Testis (tissue), 3 donors: ENCODE results near the gene TRPV5. TPM values are rescaled to one million over a fixed set of nuclear protein-coding genes. Genes with fewer than 3 reads are reported as not detected.

ENCODE experiments used
- DNase-seq: peaks from one replicate; pipeline ENCODE4 v3.0.0-alpha.2; 2019
- H3K27ac ChIP-seq, 2 donors: fragments of 200-600 bp; sonication (generic); one replicate each; pipeline ENCODE4 v1.5.1; 2019
- H3K27me3 ChIP-seq: fragments of 200-600 bp; sonication (generic); one replicate; pipeline ENCODE4 v1.5.1; 2019
- H3K36me3 ChIP-seq: fragments of 200-600 bp; sonication (generic); one replicate; pipeline ENCODE4 v1.5.1; 2017; ENCODE audit warnings: low read depth; ENCODE audit errors: missing control alignments
- H3K4me1 ChIP-seq: fragments of 200-600 bp; sonication (generic); one replicate; pipeline ENCODE4 v1.5.1; 2019
- H3K4me3 ChIP-seq, 2 donors: fragments of 200-600 bp; sonication (generic); one replicate each; pipeline ENCODE4 v1.5.1; 2017 to 2019
- H3K9me3 ChIP-seq: fragments of 200-600 bp; sonication (generic); one replicate; pipeline ENCODE4 v1.5.1; 2017
- CTCF ChIP-seq, 3 experiments: fragments of 450-650 bp in 2 of 3; fragments of 200-600 bp in 1 of 3; sonication (generic) in 1 of 3; IDR thresholded peaks; one replicate each; pipeline ENCODE4 v1.5.1; 2016 to 2019; ENCODE audit warnings: antibody characterized with exemption in 3 of 3, mild to moderate bottlenecking in 2 of 3, moderate library complexity in 1 of 3
- POLR2A ChIP-seq: fragments of 450-650 bp; IDR thresholded peaks from one replicate; pipeline ENCODE4 v1.6.1; 2017; ENCODE audit warnings: antibody characterized with exemption, mild to moderate bottlenecking, moderate library complexity
- WGBS, 2 donors: methylation state at CpG; one replicate each; pipeline ENCODE4 v1.1.5; 2018; 5-methylcytosine and 5-hydroxymethylcytosine counted together
- intact Hi-C: fragments of 100-400 bp; cut with DNase I; formaldehyde crosslinking; loops from one replicate; pipeline ENCODE4 v1.15.1; 2023; ENCODE audit warnings: low total_unique reads
- polyA plus RNA-seq: library from polyadenylated mRNA; stranded (reverse); fragments of 350-450 nt; fragmentation: Illumina TruSeq; extraction: RNeasy Lipid Tissue Mini Kit (QIAGEN cat#74804); gene quantifications from one replicate; pipeline ENCODE4 v1.2.3, GENCODE V29; 2014; ENCODE audit warnings: low read depth, low replicate concordance; ENCODE audit not compliant: insufficient read depth
- total RNA-seq, 2 donors: library from RNA; depleted of rRNA; stranded (reverse); fragments of >200 nt; gene quantifications; one replicate each; pipeline ENCODE4 v1.2.3, GENCODE V29; 2016

Gene TRPV5
- total and polyA plus RNA-seq, 3 donors from 2014 or later = 0.57 to 2.1 (median 1.4) TPM

GRCh38 chr7:142904128-142904527 is 29.4 kb downstream of the TRPV5 start:
- no peak for DNase-seq
- no peaks in the 10 kb centered on the region for H3K36me3 ChIP-seq
- intact Hi-C loops = no loop called here
- H3K4me1 ChIP-seq = no peaks in the 10 kb centered on the region
- no peak overlapping the region for H3K27ac ChIP-seq
- no peak for TF ChIP-seq CTCF (IDR thresholded peaks at IDR 0.05)
- no peak for TF ChIP-seq POLR2A
- no peak overlapping the region for H3K4me3 ChIP-seq
- H3K9me3 ChIP-seq = no peaks in the 10 kb centered on the region
- no peaks in the 10 kb centered on the region for H3K27me3 ChIP-seq

- Histone ChIP-seq H3K9me3 (no peaks in the 10 kb centered on the region), H3K27ac (no peak overlapping the region), H3K4me1 (no peaks in the 10 kb centered on the region), H3K27me3 (no peaks in the 10 kb centered on the region), H3K4me3 (no peak overlapping the region), H3K36me3 (no peaks in the 10 kb centered on the region)
- intact Hi-C loops = no loop called here
- no peak for TF ChIP-seq POLR2A
- no peak for TF ChIP-seq CTCF (IDR thresholded peaks at IDR 0.05)
- WGBS, 2 donors = 65 to 72% methylated on average over 15 of the region's 15 CpGs
- no peak for DNase-seq
Observed at GRCh38 chr7:142901426-142902259, 31.9 kb downstream of the TRPV5 start.

- H3K9me3 ChIP-seq = no peaks in the 10 kb centered on the region
- H3K4me3 ChIP-seq = no peak overlapping the region
- H3K27me3 ChIP-seq = no peaks in the 10 kb centered on the region
- no peak for DNase-seq
- no peaks in the 10 kb centered on the region for H3K36me3 ChIP-seq
- H3K27ac ChIP-seq = no peak overlapping the region
- intact Hi-C loops = no loop called here
- H3K4me1 ChIP-seq = no peaks in the 10 kb centered on the region
- TF ChIP-seq POLR2A = no peak
- no peak for TF ChIP-seq CTCF (IDR thresholded peaks at IDR 0.05)
- 39 to 53% methylated on average over 3 of the region's 3 CpGs for WGBS, 2 donors
Observed at GRCh38 chr7:142899661-142900060, 33.9 kb downstream of the TRPV5 start.

- intact Hi-C loops = no loop called here
- Histone ChIP-seq H3K27me3 (no peaks in the 10 kb centered on the region), H3K4me1 (no peaks in the 10 kb centered on the region), H3K9me3 (no peaks in the 10 kb centered on the region), H3K27ac (no peak overlapping the region), H3K4me3 (no peak overlapping the region), H3K36me3 (no peaks in the 10 kb centered on the region)
- no peak for DNase-seq
- WGBS, 2 donors = 75 to 85% methylated on average over 3 of the region's 3 CpGs
- no peak for TF ChIP-seq POLR2A
- no peak for TF ChIP-seq CTCF (IDR thresholded peaks at IDR 0.05)
Observed at GRCh38 chr7:142898377-142899170, 35.0 kb downstream of the TRPV5 start.
